Activated CD4-positive, alpha-beta T cell treated with anti-CD3 and anti-CD28 coated beads, Interleukin-2, amount 10 ng/mL, durations not matched to agents 7 days and 5 days (primary cell): ENCODE data around the gene LRRC1. TPM values are rescaled to one million over a fixed set of nuclear protein-coding genes. Genes with fewer than 3 reads are reported as not detected.

Experiments
- CTCF ChIA-PET: fragments of 350-600 bp; sonication (Branson Sonifier 250); formaldehyde crosslinking; loops from one replicate; lab custom pipeline; 2021; ENCODE audit warnings: antibody characterized with exemption; lab: Charles Lee
- POLR2A ChIA-PET: fragments of 350-600 bp; sonication (Branson Sonifier 250); formaldehyde crosslinking; loops from one replicate; lab custom pipeline; 2021; ENCODE audit warnings: antibody characterized with exemption; lab: Charles Lee
- DNase-seq: peaks from one replicate; pipeline ENCODE4 v3.0.0-alpha.2; 2020
- H3K27ac Mint-ChIP-seq: one replicate; pipeline ENCODE4 v1.8.0; 2021; ENCODE audit warnings: mild to moderate bottlenecking, moderate library complexity, mixed read lengths
- H3K27me3 Mint-ChIP-seq: one replicate; pipeline ENCODE4 v1.8.0; 2021; ENCODE audit warnings: mixed read lengths
- H3K36me3 Mint-ChIP-seq: one replicate; pipeline ENCODE4 v1.8.0; 2021; ENCODE audit warnings: low read depth, mixed read lengths
- H3K4me1 Mint-ChIP-seq: one replicate; pipeline ENCODE4 v1.8.0; 2021; ENCODE audit warnings: mixed read lengths
- H3K4me3 Mint-ChIP-seq: one replicate; pipeline ENCODE4 v1.8.0; 2021; ENCODE audit warnings: mild to moderate bottlenecking, moderate library complexity, mixed read lengths
- H3K9me3 Mint-ChIP-seq: one replicate; pipeline ENCODE4 v1.8.0; 2021; ENCODE audit warnings: mixed read lengths
- total RNA-seq, 2 experiments: library from RNA; stranded (reverse); gene quantifications; one replicate each; pipeline ENCODE4 v1.2.3, GENCODE V29; 2021

Gene LRRC1
- total RNA-seq, 2 experiments from 2014 or later = 3.6 to 3.7 TPM

DNA sequence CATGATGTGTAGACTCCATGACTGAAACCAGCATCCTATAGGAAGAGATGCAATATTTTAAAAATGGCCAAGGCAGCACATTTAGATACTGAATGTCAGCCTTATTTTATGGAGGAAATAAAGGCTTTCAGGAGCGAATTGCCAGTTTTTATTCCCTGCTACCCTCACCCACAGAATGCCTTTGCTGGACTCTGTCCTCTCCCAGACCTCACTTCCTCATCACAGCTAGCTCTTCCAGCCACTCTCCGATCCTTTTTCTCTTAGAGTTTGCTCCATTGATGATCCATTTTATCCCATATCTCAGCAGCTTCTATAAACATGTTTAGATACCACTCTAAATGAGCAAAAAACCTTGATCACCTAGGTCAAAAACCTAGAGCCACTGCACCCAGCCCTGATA lies 137.7 kb downstream of the LRRC1 start:
- CTCF ChIA-PET = interaction anchor here (0.5 kb wide), 1 partner anchor 16 kb away, joined by 3 read pairs; no protein-coding TSS in a partner anchor
- Mint-ChIP-seq H3K4me1 (no peaks in the 10 kb centered on the region), H3K27ac (no peak overlapping the region), H3K4me3 (no peak overlapping the region), H3K9me3 (no peaks in the 10 kb centered on the region), H3K27me3 (no peaks in the 10 kb centered on the region), H3K36me3 (no peaks in the 10 kb centered on the region)
- POLR2A ChIA-PET = no interaction called here
- no peak for DNase-seq

- ChIA-PET POLR2A (no interaction called here), CTCF (no interaction called here)
- no peak for DNase-seq
- Mint-ChIP-seq H3K27ac (no peak overlapping the region), H3K36me3 (no peaks in the 10 kb centered on the region), H3K4me3 (no peak overlapping the region), H3K4me1 (peaks cover 8% of the 10 kb centered on the region), H3K27me3 (no peaks in the 10 kb centered on the region), H3K9me3 (no peaks in the 10 kb centered on the region)
These were observed 139.2 kb downstream of the LRRC1 start for GRCh38 chr6:53934023-53934422.

DNA sequence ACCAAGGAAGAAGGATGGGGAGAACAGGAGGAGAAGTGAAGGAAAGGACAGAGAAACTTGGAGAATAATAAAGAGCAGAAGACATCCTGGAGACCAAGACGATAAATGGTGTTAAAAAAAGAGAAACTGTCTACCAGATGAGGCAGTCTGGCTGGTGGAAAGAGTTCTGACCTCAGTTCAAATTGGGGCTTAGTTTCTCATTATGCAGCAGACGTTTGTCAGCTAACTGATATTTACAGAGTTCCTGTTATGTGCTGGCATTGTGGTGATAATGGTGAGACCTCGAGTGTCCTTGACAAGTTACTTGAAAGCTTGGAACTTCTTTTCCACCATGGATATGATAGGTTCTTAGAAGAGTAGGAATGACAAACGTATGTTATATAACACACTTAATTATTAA lies 142.7 kb downstream of the LRRC1 start:
- Mint-ChIP-seq H3K36me3 (no peaks in the 10 kb centered on the region), H3K4me1 (peaks cover 8% of the 10 kb centered on the region), H3K27ac (no peak overlapping the region), H3K9me3 (peaks cover 2% of the 10 kb centered on the region), H3K27me3 (peaks cover 3% of the 10 kb centered on the region), H3K4me3 (no peak overlapping the region)
- DNase-seq = no peak
- CTCF ChIA-PET = no interaction called here
- POLR2A ChIA-PET = no interaction called here

DNA sequence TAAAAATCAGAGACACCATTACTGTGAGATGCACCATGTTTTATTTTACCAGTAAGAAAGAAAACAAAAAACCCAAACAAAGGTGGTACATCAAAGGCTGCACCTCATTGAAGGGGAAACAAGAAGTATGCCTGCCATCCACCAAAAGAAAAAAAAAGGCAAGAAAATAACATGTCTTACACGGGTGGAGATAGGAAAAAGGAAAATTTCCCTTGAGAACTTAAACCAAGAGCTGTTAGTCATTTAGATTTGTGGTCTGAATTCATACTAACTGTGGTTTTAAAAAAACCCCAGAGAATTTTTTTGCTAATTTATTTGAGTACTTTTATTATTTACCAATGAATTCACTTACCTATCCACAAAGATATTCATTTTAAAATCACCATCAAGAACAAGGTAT lies 144.0 kb downstream of the LRRC1 start:
- POLR2A ChIA-PET = no interaction called here
- no peak overlapping the region for H3K4me3 Mint-ChIP-seq
- CTCF ChIA-PET = interaction anchor here (0.7 kb wide), 1 partner anchor 58 kb away, joined by 3 read pairs; no protein-coding TSS in a partner anchor
- H3K4me1 Mint-ChIP-seq = peaks cover 8% of the 10 kb centered on the region
- peaks cover 3% of the 10 kb centered on the region for H3K27me3 Mint-ChIP-seq
- no peaks in the 10 kb centered on the region for H3K36me3 Mint-ChIP-seq
- no peak overlapping the region for H3K27ac Mint-ChIP-seq
- H3K9me3 Mint-ChIP-seq = peaks cover 2% of the 10 kb centered on the region
- DNase-seq = no peak

DNA sequence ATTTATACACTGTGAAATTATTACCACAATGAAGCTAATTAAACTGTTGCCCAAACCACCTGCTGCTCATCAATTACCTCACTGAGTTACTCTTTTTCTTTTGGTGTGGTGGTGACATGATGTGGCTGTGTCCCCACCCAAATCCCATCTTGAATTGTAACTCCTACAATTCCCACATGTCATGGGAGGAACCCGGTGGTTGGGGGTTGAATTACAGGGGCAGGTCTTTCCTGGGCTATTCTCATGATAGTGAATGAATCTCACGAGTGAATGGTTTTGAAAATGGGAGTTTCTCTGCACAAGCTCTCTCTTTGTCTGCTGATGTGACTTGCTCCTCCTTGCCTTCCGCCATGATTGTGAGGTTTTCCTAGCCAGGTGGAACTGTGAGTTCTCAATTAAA lies 145.0 kb downstream of the LRRC1 start:
- ChIA-PET CTCF (no interaction called here), POLR2A (no interaction called here)
- H3K36me3 Mint-ChIP-seq = no peaks in the 10 kb centered on the region
- H3K4me1 Mint-ChIP-seq = peaks cover 8% of the 10 kb centered on the region
- H3K27me3 Mint-ChIP-seq = peaks cover 3% of the 10 kb centered on the region
- DNase-seq = no peak
- no peak overlapping the region for H3K27ac Mint-ChIP-seq
- H3K4me3 Mint-ChIP-seq = no peak overlapping the region
- H3K9me3 Mint-ChIP-seq = peaks cover 2% of the 10 kb centered on the region

- H3K9me3 Mint-ChIP-seq = peaks cover 2% of the 10 kb centered on the region
- no peak overlapping the region for H3K4me3 Mint-ChIP-seq
- peaks cover 6% of the 10 kb centered on the region for H3K27me3 Mint-ChIP-seq
- H3K4me1 Mint-ChIP-seq = peaks cover 4% of the 10 kb centered on the region
- DNase-seq = no peak
- ChIA-PET CTCF (interaction anchor here (1.2 kb wide), 1 partner anchor 13 kb away, joined by 3 read pairs; no protein-coding TSS in a partner anchor), POLR2A (no interaction called here)
- no peak overlapping the region for H3K27ac Mint-ChIP-seq
- H3K36me3 Mint-ChIP-seq = no peaks in the 10 kb centered on the region
These were observed 148.6 kb downstream of the LRRC1 start for GRCh38 chr6:53943395-53943794.

DNA sequence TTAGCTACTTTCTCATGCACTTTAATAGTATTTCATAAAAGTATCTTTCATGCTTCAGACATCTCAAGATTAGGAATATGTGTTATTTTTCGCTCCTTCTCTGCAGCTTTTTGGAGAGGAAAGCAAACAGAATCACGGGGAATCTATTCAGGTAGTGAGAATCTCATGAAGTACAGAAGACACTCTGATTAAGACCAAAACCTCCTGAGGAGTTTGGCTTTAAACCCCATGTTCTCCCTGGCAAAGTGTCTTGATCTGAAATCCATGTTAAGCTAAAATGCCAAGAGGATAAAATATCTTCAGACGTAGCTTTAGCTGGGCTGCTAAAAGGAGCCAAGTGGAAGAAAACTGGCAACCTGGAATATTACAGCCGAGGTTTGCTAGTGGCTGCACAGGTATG lies 149.3 kb downstream of the LRRC1 start:
- Mint-ChIP-seq H3K27me3 (peaks cover 8% of the 10 kb centered on the region), H3K9me3 (peaks cover 2% of the 10 kb centered on the region), H3K4me1 (no peaks in the 10 kb centered on the region), H3K4me3 (no peak overlapping the region), H3K36me3 (no peaks in the 10 kb centered on the region), H3K27ac (no peak overlapping the region)
- POLR2A ChIA-PET = no interaction called here
- CTCF ChIA-PET = no interaction called here
- no peak for DNase-seq

DNA sequence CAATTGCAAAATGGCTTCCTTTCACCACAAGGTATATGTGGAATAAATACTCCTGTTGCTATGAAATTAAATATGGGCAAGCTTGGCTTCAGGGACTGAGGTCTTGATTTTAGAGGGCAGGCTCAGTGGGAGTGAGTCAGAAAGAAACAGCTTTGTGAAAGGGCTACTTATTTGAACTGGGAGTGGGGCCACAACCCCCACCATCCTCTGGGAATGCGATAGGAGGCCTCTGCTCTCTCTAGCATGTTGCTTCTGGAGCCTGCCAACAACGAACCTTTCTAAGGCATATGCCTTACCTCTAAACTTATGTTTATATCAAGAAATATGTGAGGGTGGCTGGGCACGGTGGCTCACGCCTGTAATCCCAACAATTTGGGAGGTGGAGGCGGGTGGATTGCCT lies 149.7 kb downstream of the LRRC1 start:
- POLR2A ChIA-PET = no interaction called here
- no peak overlapping the region for H3K27ac Mint-ChIP-seq
- no peak for DNase-seq
- no peak overlapping the region for H3K4me3 Mint-ChIP-seq
- CTCF ChIA-PET = no interaction called here
- H3K9me3 Mint-ChIP-seq = peaks cover 2% of the 10 kb centered on the region
- no peaks in the 10 kb centered on the region for H3K4me1 Mint-ChIP-seq
- H3K36me3 Mint-ChIP-seq = no peaks in the 10 kb centered on the region
- peaks cover 8% of the 10 kb centered on the region for H3K27me3 Mint-ChIP-seq

- DNase-seq = no peak
- no peak overlapping the region for H3K4me3 Mint-ChIP-seq
- no peaks in the 10 kb centered on the region for H3K4me1 Mint-ChIP-seq
- POLR2A ChIA-PET = no interaction called here
- peaks cover 5% of the 10 kb centered on the region for H3K27me3 Mint-ChIP-seq
- no peak overlapping the region for H3K27ac Mint-ChIP-seq
- CTCF ChIA-PET = interaction anchor here (0.5 to 1.2 kb wide), 2 partner anchors 11 to 27 kb away, joined by 3 to 4 read pairs; no protein-coding TSS in a partner anchor
- H3K9me3 Mint-ChIP-seq = no peaks in the 10 kb centered on the region
- no peaks in the 10 kb centered on the region for H3K36me3 Mint-ChIP-seq
These were observed 151.1 kb downstream of the LRRC1 start for GRCh38 chr6:53945765-53946407.

DNA sequence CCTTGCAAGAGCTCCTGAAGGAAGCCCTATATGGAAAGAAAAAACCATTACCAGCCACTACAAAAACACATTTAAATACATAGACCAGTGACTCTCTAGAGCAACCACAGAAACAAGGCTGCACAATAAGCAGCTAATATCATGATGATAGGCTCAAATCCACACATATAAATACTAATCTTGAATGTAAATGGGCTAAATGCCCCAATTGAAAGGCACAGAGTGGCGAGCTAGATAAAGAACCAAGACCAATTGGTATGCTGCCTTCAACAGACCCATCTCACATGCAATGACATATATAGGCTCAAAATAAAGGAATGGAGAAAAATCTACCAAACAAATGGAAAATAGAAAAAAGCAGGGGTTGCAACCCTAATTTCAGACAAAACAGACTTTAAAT lies 153.0 kb downstream of the LRRC1 start:
- POLR2A ChIA-PET = no interaction called here
- no peaks in the 10 kb centered on the region for H3K4me1 Mint-ChIP-seq
- CTCF ChIA-PET = interaction anchor here (0.5 kb wide), 1 partner anchor 783 kb away, joined by 3 read pairs; no protein-coding TSS in a partner anchor
- no peaks in the 10 kb centered on the region for H3K36me3 Mint-ChIP-seq
- no peak for DNase-seq
- no peak overlapping the region for H3K4me3 Mint-ChIP-seq
- no peaks in the 10 kb centered on the region for H3K9me3 Mint-ChIP-seq
- peaks cover 5% of the 10 kb centered on the region for H3K27me3 Mint-ChIP-seq
- no peak overlapping the region for H3K27ac Mint-ChIP-seq

- no peaks in the 10 kb centered on the region for H3K36me3 Mint-ChIP-seq
- no peak overlapping the region for H3K4me3 Mint-ChIP-seq
- ChIA-PET POLR2A (no interaction called here), CTCF (no interaction called here)
- no peak overlapping the region for H3K27ac Mint-ChIP-seq
- no peaks in the 10 kb centered on the region for H3K4me1 Mint-ChIP-seq
- no peak for DNase-seq
- H3K9me3 Mint-ChIP-seq = no peaks in the 10 kb centered on the region
- H3K27me3 Mint-ChIP-seq = peaks cover 8% of the 10 kb centered on the region
These were observed 156.6 kb downstream of the LRRC1 start for GRCh38 chr6:53951383-53951782.

DNA sequence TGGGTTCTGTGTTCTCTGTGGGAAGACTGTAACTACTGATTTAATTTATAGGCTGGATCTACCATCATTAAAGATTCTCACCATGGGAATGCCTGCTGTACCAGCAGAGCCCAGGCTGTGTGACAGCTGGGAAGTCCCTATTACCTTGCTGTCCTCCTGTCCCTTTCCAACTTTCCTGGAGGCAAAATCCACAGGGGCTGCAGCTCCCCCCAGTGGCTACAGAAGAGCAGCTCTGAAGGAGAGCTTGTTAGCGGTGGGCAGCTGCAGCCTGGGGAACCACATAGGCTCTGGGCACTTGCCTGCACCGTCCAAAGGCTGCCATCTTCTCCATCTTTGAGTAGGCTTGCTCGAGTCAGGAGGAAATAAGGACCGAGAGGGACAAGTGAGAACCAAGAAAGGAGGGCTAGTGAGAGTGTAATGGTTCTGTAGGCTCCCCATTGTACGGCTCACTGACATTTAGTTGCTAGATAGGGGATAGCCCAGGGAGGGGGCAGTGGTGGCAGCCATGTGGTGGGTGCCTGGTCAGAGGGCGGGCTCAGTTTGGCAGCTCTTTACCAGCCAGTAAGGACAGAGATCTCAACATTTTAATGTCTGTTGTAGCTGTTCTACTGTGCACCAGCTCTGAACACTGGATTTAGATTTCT lies 161.4 kb downstream of the LRRC1 start:
- DNase-seq = peak; percentile 8
- Mint-ChIP-seq H3K27ac (no peak overlapping the region), H3K27me3 (peaks cover 12% of the 10 kb centered on the region)

DNA sequence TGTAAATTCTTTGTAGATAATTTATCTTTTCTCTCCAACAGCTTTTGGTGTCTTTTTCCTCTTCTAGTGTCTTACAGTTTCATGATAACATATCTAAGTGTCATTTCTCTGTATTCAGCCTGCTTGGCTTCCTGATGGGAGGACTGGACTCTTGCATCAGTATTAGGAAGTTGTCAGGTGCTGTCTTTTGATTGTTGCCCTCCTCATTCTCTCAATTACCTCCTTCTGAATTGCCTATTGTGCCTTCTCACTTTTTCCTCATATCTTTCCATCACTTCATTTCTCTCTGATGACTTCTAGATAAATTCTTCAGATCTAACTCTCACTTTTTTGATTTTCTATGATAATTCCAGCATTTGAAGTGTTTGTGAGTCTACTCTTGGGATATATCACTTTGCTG lies 162.0 kb downstream of the LRRC1 start:
- H3K27me3 Mint-ChIP-seq = peaks cover 12% of the 10 kb centered on the region
- POLR2A ChIA-PET = no interaction called here
- no peaks in the 10 kb centered on the region for H3K4me1 Mint-ChIP-seq
- no peak overlapping the region for H3K4me3 Mint-ChIP-seq
- no peak overlapping the region for H3K27ac Mint-ChIP-seq
- H3K36me3 Mint-ChIP-seq = no peaks in the 10 kb centered on the region
- H3K9me3 Mint-ChIP-seq = no peaks in the 10 kb centered on the region
- DNase-seq = no peak
- CTCF ChIA-PET = interaction anchor here (0.6 to 1.0 kb wide), 2 partner anchors 11 to 231 kb away, joined by 3 to 4 read pairs; no protein-coding TSS in a partner anchor

More for the DNA sequence above, 161.4 kb downstream of the LRRC1 start:
- ChIA-PET CTCF (interaction anchor here (0.6 to 1.0 kb wide), 4 partner anchors 11 to 237 kb away, joined by 3 to 4 read pairs (median 3); no protein-coding TSS in a partner anchor), POLR2A (no interaction called here)
- no peaks in the 10 kb centered on the region for H3K9me3 Mint-ChIP-seq
- no peaks in the 10 kb centered on the region for H3K4me1 Mint-ChIP-seq
- no peak overlapping the region for H3K4me3 Mint-ChIP-seq
- no peaks in the 10 kb centered on the region for H3K36me3 Mint-ChIP-seq
